ENCODE measurements around the gene CHST12. TPM values are rescaled to one million over a fixed set of nuclear protein-coding genes. Genes with fewer than 3 reads are reported as not detected.

Gene CHST12
- 14.5 TPM for total RNA-seq

DNA sequence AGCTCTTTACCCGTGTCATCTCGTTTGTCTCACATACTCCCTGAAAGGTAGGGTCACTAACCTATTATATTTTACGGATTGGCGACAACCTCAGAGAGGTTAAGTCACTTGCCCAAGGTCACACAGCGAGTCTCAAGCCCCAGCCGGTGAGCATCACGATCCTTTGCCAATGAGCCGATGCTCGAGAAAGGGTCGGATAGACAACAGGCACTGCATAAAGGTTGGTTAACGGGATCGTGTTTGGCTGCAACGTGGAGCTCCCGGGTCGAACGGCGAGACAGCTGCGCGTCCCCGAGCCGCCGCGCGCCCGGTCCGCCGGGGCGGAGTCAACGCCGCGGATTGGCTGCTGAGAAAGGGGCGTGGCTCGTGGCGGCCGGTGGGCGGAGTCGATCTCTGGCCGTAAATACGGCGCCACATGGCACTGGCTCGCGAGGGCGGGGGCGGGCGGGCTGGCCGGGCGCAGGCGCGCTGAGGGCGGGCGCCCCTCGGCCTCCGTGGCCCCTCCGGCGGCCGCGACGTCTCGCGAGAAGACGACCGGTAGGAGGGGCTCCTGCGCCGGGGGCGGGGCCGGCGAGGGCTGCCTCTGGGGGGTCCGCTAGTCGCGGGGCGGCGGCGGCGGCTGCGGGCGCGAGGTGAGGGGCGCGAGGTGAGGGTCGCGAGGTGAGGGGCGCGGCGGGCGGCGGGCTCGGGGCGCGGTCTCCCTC is at the start of gene CHST12:
CHST12 (plus strand) TSS at position 598 of the 704 bp plus-strand sequence. CDS start 29,029 bp downstream, outside the sequence.

GRCh38 chr7:2354186-2354938 is 49.0 kb upstream of the CHST12 start, which contains the start of gene EIF3B:
Gene EIF3B (plus strand): TSS chr7:2354827. CDS start chr7:2354922, 95 bp downstream.

DNA sequence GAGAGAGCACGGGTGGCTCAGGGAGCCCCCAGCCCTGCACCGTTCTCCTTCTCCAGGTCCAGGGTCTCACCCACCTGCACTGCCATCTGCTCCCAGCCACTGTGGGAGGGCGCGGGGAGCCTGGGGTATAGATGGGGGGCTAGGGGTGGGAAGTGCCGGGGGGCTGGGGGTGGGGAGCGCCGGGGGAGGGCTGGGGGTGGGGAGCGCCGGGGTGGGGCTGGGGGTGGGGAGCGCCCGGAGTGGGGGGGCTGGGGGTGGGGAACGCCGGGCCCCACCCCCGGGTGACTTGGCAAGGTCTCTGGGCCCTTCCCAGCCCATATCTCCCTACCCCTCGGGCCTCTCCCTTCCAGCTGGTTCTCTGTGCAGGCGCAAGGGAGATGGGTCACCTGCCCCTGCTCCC is 72.9 kb downstream of the CHST12 start, which contains the start of gene GRIFIN:
GRIFIN (minus strand) TSS at position 101 of the 400 bp plus-strand sequence; CDS start at position 86, 15 bp downstream.

Small RNAs within 50 kb of the gene (small RNA-seq; reads per million reads assigned to genes)
- not detected for gene AC004840.2 (ENCODE audit: low replicate concordance)

Other genes starting within 250 kb of the CHST12 start
- 41.0 TPM for gene MAD1L1, start 170.7 kb upstream of the CHST12 start, total RNA-seq
- 15.1 TPM for gene MRM2, start 161.4 kb upstream of the CHST12 start, total RNA-seq
- 14.9 TPM for gene NUDT1, start 161.4 kb upstream of the CHST12 start, total RNA-seq
- 31.1 TPM for gene SNX8, start 89.2 kb upstream of the CHST12 start, total RNA-seq
- gene EIF3B, start 48.8 kb upstream of the CHST12 start, total RNA-seq, result 113 TPM
- gene GRIFIN, start 72.8 kb downstream of the CHST12 start, total RNA-seq, result not detected
- gene LFNG, start 116.2 kb downstream of the CHST12 start, total RNA-seq, result 42.0 TPM
- gene BRAT1, start 151.9 kb downstream of the CHST12 start, total RNA-seq, result 48.0 TPM
- gene IQCE, start 155.4 kb downstream of the CHST12 start, total RNA-seq, result 13.5 TPM
- gene TTYH3, start 228.4 kb downstream of the CHST12 start, total RNA-seq, result 82.1 TPM